ENCODE data around the gene CALML6.

CALML6 gene

DNA sequence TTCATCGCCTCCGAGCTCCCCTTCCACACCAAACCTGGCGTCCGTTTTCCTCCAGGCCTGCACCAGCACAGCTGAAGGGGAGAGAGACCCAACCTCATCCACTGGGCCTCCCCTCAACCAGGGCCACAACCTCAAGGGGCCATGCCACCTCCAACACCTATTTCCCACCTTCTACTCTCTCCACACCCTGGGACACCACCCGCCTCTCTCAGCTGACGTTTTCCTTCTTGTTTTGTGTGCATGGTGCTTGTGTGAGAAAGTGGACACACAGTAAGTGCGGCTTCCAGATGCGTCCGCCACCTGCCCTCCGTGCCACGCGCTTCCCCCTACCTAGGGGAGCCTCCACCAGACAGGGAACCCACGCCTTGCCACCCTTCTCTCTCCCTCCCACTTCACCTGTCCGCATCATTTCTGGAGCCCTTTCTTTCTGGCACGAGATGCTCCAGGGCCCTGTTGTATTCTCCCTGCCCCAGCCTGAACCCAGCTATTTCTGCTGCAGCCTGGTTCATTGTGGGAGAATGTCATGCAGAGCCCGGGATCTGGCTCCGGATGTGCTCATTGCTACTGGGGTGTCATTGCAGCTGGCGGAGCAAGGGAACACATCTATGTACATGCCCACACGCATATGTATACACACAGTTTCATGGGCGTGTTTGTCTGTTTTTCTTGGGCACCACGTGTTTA is 22.8 kb upstream of the CALML6 start:
- DNase-seq: peak in 1 of 3 experiments; percentile 47

DNA sequence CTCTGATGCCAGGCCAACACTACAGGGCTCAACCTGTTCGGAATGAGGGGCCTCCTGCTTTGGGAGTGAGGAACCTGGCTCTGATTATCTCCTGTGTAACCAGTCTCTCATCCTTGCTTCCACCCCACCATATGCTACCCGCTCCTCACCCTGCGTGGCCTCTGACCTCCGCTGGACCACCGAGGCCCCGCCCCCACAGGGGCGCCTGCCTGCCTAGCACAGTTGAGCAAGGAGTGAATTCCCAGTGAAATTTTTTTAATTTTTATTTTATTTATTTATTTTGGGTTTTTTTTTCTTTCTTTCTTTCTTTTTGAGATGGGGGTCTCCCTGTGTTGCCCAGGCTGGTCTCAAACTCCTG is 22.3 kb upstream of the CALML6 start:
- no peak for DNase-seq

DNA sequence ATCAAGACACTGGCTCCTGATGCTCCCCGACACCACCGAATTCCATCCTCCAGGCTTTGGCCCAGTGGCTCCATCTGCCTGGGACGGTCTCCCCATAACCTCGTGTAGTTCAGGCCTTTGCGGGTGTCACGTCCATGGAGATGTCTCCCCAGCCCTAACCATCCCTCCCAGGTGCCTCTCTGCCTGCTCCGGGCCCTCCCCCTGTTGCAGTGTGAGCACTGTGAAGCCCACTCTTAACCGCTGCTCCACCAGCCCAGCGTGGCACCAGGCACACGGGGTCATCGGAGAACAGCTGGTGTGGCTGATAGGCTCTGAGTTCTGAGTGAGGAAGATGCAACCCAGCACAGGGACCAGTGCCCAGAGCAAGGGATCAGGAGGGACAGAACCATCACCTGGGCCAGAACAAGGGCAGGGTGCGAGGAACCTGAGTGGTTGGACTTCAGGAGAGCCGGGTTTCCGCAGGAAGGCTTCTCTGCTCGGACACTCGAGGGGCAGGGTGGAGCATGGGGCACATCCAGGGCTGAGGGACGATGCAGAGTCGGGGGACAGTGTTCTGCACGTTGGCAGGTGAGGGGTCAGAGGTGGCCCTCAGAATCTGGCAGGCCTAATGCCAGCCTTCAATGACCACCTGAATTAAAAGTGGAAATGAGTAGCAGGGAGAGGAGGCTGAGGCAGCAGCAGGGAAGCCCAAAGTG is 21.6 kb upstream of the CALML6 start:
- DNase-seq: no peak

DNA sequence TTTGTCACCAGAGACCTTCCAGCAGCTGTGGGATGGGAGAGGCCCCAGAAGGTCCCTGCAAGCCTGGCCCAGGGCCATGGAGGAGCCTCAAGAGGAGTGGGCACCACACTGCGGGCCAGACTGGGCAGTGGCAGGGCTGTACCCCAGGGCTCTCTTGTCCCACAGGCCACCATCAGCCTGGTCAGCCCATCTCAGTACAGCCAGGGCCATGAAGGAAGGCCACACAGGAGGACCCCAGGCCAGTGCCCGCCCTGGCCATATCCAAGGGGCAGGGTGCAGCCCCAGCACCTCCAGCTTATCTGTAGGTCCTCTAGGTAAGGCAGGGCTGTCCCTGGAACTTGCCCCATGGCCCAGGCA is 21.1 kb upstream of the CALML6 start:
- DNase-seq: no peak

DNA sequence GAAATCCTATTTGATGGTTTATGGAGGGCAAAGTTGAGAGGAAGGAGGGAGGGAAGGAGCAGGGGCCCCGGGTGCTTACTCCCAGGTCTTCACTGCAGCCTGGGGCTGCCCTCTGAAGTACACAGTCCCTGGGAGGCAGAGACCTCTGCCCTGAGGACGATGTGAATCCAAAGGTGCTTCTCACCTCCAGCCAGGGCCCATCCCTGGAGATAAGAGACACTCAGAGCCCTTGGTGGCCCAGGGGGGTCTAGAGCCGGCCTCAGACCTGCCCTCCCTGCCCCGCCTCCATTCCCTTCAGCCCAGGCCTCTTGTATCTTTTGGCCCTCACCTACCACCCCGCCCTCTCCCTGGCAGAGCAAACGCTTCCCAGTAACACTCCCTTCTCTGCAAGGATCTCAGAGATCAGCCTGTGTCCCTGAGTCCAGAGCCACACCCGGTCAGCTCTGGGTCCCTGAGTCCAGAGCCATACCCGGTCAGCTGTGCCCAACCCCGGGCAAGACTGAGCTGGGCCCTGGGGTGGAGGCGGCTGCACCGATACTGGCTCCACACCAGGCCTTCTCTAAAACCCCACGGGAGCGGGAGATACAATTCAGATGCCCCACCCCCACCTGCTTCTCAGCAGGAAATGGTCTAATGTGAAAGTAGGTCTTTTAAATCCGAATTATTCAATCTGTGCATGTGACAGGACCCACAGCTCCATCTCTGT is 20.6 kb upstream of the CALML6 start:
- DNase-seq: peak in 1 of 3 experiments; percentile 58

DNA sequence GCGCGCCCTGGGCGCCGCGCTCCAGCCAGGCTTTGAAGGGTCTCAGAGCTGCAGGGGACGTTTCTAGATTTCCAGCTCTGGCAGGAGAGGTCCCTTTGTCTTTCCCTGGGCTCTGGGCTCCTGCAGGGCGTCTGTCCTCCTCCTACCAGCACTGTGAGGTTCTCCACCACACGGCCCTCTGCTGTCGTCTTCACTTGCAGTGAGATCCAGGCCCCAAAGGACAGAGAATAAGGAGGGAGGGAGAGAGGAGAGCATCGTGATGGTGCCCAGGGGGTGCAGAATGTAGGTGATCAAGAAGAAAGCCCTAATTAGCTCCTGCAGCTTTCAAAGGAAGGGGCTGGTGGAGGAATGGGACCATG is 20.0 kb upstream of the CALML6 start:
- DNase-seq: peak in 1 of 3 experiments; percentile 58

DNA sequence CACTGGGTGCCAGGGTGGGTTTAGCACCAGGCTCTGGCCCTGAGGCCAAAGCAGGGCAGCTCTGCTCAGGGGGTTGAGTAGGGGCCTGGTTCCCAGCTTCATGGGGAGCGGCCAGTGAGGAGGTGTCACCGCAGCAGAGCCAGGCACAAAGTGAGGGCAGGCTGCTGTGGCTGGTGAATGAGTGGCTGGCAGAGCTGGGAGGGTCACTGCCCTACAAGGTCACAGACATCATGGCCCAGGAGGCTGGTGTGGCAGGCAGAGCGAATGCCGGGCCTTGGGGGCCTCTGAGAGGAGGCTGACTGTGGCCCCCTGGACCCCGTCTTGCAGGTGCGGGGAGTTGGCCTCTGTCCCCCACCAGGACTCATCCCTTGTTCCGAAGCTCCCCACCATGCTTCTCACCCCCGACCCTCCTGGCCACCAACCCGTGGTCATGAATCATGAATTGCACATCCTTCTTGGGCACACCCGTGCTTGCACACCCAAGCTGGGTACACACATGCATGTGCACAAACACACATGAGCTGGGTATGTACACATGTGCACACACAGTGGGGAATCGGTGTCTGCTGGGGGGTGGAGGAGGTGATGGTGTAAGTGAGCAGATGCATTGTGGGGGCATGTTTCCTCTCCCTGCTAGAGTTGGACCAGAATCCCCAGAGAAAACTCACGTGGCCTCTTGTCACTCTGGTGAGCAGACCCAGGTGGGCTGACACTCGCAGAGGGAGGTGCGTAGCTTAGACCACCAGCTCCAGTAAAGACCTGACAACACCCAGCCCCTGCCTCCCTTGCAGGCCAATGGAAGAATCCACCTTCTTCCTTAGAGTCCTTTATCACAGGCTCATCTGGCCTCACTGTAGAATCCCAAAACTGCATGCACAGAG is 19.4 kb upstream of the CALML6 start:
- no peak for DNase-seq

DNA sequence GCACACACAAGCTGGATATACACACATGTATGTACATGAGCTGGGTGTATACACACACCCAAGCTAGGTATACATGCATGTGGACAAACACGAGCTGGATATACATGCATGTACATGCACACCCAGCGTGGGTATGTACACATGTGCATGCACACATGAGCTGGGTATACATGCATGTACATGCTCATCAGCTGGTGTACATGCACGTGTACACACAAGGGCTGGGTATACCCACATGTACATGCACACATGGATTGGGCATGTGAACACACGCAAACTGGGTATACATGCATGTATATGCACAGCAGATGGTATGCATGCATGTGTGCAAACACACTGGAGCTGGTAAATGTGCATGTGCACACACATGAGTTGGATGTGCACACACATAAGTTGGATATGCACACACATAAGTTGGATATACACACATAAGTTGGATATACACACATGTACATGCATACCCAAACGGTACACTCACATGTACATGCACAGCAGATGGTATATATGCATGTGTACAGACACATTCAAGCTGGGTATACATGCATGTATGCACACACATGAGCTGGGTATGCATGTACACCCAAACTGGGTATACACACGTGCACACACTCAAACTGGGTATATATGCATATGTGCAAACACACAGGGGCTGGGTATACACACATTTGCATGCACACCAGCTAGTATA is 16.7 kb upstream of the CALML6 start:
- no peak for DNase-seq

DNA sequence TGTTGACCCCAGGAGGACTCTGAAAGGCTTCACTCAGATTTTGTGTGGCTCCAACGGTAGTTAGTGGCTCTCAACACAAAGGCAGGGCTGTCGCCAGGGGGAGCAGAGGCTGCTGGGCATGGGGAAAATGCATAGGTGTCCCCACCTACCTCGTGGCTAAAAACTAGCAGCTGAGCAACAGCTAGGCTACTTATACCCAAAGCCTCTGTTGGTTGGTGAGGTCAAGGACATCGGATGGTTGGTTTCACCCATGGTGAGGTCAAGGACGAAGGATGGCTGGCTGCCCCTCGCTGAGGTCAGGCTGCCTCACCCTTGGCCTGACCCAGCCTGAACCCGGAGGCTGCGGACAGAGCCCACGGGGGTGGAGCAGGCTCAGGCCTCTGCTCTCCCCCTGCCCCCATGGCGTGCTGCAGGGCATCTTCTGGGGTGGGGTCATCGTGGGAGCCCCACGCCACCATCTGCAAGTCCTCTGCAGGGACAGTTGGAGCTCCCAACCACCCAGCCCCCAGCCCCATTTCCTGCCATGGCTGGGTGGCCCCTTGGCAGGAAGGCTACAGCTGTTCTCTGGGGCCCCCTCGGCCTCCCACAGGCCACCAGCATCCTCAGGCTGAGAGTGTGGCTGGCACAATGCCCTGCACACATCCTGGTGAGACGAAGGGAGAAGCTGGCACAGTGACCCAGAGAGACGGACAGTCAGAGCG is 15.6 kb upstream of the CALML6 start:
- no peak for DNase-seq

DNA sequence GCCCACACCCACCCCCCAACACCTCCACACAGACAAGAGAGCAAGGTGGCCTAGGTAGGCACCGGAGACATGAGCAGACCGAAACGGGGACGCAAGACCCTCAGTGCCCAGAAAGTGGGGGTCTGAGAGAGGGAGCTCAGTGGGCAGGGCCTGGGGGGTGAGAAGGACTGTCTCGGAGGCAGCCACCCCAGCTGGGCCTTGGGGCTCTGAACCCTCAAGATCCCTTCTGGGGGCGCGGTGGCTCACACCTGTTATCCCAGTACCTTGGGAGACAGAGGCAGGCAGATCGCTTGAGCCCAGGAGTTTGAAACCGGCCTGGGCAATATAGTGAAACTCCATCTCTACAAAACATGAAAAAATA is 15.1 kb upstream of the CALML6 start:
- no peak for DNase-seq

DNA sequence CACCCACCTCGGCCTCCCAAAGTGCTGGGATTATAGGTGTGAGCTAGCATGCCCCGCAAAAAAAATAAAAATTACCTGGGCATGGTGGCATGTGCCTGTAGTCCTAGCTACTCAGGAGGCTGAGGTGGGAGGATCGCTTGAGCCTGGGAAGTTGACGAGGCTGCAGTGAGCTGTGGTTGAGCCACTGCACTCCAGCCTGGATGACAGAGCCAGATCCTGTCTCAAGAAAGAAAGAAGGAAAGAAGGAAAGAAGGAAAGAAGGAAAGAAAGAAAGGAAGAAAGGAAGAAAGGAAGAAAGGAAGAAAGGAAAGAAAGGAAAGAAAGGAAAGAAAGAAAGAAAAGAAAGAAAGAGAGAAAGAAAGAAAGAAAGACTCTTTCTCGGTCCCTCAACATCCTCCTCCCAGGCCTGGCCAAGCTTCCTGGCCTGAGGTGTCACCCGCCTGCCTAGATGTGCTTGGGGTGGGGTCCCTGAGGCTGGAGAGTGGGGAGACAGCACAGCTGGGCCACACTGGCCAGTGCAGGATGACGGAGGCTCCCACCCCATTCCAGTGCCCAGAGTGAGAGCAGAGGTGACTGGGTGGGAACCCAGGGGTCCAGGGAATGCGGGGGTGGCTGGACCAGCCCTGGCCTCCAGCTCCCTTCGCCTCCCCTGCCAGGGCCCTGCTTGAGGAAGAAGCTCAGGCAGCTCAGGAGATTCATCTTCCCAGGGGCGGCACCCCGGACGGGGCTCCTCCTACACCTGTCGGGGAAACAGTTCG is 14.0 kb upstream of the CALML6 start:
- DNase-seq: no peak

DNA sequence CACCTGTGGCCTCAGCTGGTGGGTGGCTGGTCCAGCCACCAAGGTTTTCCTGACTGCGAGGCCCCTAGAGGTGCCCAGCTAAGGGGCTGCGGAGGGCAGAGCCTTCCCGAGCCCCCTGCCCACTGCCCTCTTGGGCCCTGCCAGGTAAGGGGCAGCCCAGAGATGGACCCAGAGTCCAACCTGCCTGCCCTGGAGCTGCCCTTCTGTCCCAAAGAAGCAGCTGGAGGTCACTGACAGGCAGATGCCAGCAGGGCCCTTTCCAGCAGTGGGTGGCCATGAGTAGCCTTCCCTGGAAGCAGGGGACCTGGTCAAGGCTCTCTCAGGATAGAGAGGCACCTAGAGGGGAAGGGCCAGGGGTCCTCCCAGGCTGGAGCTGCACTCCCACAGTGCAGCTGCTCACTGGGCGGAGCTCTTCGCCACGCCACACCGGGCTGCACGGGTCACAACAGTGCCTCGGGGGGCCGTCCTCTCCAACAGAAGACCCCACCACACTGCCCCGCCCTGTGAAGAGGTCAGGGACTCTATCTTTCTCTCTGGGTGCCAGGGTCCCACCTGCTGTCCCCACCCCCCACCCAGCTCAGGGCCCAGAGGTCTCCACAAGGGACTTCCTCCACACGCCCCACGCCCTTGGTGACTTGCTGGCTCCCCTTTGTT is 13.3 kb upstream of the CALML6 start:
- DNase-seq: no peak

DNA sequence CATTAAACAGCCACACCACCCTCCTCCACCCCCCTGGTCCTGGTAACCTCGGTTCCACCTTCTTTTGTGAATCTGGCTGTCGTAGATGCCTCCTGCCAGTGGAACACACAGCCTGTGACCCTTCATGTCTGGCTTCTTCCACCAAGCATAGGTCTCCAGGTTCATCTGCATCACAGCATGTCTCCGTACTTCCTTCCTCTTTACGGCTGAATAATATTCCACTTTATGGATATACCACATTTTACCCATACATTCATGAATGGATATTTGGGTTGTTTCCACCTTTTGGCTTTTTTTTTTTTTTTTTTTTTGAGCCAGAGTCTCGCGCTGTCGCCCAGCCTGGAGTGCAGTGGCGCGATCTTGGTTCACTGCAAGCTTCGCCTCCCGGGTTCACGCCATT is 11.8 kb upstream of the CALML6 start:
- no peak for DNase-seq

DNA sequence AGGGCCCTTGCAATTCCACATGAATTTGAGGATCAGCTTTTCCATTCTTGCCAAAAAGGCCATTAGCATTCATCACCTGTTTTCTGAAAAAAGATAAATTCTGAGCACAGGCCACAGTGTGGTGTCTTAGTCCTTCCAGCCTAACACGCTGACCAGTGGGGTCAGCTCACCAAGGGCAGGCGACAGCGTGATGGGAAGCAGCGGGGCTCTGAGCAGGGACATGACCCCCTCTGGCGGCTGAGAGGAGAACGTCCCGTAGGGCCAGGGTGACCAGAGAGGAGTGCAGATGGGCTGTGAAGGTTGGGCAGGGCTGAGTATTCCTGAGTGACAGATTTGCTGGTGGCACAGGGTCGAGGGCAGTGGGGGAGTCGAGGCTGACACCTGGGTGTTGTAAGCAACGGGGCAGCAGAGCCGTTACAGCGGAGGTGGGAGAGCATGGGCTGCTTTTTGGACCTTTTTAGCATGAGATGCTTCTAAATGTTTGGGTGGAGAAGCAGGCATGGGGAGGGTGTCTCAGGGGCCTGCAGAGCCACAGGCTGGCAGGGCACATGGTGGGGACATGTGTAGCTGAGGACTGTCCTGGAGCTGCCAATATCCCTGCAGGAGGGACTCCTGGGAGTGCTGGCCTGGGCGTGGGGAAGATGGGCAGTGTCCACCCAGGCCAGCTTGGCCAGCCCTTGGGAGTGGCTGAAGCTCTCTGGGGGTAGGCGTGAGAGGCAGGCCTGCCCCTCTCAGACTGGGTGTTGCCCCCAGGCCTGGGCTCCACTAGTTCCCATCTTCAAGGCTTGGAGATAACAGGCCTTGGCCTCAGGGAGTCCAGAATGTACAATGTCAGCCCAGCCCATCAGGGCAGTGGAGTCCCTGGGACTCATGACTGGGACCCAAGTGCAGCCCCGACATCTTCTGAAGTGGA is 8.6 kb upstream of the CALML6 start:
- peak; percentile 49 to 81 (median 55) for DNase-seq

DNA sequence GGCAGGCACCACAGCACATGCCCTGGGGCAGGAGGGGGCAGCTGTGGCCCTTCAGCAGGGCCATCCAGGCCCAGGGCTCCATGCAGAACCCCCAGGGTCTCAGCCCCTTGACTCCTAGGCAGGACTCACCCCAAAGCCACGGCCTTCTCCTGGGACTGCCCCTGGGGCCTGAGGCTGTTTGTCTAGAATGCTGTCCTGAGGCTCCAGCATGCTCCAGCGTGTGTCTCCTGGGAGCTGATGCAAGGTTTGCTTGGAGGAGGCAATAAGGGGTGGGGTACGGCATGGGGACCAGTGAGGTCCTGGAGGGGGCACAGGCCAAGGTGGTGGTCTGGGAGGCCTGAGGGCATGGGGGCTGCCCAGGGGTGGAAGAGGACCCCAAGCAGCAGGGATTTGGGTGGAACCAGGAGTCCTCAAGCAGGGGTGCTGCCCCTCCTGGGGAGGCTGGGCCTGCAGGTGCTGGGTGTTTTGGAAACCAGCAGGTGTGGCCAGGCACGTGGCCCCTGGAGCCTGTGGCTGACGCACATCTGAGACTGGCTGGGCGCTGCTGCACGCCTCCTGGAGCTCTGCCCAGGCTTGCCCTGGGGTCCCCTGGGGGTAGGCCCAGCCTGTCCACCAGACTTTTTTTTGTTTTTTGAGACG is 7.8 kb upstream of the CALML6 start:
- DNase-seq: peak; percentile 24 to 42 (median 31)

DNA sequence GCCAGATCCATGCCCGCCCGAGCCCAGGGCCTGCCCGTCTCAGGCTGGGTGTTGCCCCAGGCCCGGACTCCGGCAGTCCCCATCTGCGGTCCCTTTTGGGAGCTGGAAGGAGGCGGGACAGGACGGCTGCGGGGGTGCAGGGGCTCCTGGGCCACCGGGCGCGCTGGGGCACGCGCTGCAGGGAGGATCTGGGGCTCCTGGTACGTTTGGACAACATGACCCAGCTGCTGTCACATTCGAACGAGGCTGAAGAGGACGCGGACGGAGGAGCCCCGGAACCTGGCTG is 6.6 kb upstream of the CALML6 start:
- no peak for DNase-seq

DNA sequence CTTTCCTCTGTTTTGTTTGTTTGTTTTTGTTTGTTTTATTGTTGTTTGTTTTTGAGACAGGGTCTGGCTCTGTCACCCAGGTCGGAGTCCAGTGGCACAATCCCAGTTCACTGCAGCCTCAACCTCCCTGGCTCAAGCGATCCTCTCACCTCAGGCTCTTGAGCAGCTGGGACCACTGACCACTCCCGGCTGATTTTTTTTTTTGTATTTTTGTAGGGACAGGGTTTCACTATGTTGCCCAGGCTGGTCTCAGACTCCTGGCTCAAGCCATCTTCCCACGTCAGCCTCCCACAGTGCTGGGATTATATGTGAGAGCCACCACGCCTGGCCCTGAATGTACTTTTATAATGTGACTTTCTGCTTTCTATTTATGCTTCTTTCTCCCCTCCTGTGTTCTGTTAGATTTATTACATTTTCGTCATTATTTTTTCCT is 5.0 kb upstream of the CALML6 start:
- DNase-seq: no peak

DNA sequence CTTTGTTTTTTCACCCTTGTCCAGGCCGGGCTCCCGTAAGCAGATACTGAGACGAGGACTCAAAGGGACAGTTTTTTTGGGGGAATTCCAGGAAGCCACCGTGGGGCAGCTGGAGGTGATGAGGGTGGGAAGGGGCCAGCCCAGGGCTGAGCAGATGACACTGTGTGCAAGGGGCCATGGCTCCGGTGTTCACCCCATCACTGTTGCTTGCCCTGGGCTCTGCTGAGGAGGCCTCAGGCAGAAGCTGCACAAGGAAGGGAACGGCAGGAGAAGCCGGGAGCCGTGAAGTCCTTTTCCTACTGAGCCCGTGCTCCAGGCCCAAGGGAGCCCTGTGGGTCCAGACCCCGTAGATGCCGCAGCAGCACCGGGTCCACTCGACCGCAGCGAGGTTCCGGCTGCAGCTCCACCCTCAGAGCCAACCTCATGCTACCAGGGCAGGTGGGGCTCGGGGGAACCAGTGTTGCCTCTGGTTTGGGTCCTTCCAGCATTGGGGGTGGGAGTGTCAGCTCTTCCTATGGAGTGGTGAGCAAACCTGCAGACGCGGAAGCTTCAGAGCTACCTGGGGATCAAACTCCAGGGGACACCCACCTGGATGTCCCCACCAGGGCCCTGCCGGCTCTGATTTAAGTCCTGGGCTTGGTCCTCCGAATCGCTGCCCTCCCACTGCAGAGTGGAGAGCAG is 4.3 kb upstream of the CALML6 start:
- DNase-seq: no peak

Data from NCI-H1417 (cell line).